Endometrium (tissue), 2 donors: ENCODE results near the gene CTDSPL2.
"Not testable (repeated sequence)": the region's sequence is repeated elsewhere in the genome, so short reads cannot be mapped to it uniquely, and the experiment has no call there.

Experiments used
- FAIRE-seq: peaks from 2 replicates; lab custom pipeline; 2012; peaks lifted over from hg19 to GRCh38; lab: Jason Lieb, UNC
- donor health status: control.
- donor health status: control.

CTDSPL2 gene

DNA sequence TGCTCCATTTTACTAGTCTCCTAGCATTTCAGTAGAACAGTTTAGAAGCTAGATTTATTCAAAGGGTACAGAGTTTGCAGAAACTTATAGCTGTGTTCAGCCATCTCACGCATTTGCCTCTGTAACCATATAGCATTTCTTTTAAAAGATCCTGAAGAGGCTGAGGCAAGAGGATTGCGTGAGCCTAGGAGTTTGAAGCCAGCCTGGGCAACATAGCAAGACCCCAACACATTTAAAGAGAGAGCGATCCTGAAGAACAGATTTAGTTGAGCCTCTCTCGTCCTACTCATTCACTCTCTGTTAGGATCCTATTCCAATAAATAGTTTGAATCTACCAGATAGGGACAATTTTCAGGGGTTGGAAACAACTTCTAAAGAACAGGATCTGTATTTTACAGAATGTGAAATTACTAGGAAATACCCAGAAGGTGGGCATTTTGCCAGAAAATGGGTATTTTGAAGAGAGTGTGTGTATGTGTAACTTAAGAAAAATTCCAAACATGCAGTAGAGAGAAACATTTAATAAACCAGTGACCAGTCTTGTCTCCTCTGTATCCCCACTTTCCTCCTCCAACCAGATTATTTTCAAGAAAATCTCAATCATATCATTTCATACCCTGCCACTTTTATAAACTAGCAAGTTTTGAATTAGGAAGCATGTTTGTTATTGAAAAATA, 114.0 kb downstream of the CTDSPL2 start:
- FAIRE-seq: no peak

DNA sequence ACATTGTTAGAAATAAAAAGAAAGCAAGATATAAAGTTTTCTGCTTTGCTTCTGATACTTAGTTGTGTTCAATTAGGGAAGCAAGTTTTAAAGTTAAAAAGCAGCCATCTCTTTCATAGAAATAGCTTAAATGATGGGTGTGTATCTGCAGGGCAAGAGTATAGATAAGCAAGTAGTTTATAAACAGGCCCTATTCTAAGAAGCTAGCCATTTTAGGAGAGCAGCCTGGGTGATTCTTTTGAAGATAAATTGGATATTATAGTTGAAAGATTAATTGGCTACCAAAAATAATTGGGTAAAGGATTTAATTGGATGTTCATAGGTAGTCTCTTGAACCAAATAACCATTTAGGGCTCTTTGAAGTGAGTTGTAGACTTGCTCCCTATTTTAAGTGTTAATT, 115.2 kb downstream of the CTDSPL2 start:
- FAIRE-seq: no peak

DNA sequence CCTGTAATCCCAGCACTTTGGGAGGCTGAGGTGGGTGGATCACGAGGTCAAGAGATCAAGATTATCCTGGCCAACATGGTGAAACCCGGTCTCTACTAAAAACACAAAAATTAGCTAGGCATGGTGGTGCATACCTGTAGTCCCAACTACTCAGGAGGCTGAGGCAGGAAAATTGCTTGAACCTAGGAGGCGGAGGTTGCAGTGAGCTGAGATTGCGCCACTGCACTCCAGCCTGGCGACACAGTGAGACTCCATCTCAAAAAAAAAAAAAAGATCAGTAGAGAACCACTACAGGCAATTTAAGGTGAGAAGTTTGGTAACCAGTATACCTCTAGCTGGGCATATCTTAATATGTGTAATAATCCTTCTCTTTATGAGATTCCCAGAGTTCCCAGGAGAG, 117.3 kb downstream of the CTDSPL2 start:
- FAIRE-seq: not testable (repeated sequence)

GRCh38 chr15:44545913-44546802, 118.7 kb downstream of the CTDSPL2 start:
- no peak for FAIRE-seq

DNA sequence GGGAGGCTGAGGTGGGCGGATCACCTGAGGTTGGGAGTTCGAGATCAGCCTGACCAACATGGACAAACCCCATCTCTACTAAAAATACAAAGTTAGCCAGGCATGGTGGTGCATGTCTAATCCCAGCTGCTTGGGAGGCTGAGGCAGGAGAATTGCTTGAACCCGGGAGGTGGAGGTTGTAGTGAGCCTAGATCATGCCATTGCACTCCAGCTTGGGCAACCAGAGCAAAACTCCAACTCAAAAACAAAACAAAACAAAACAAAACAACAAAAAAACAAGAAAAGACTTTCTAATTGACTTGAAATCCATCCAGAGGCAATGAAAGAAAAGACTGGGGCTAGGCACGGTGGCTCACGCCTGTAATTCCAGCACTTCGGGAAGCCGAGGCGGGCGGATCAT, 121.7 kb downstream of the CTDSPL2 start:
- FAIRE-seq: not testable (repeated sequence)

DNA sequence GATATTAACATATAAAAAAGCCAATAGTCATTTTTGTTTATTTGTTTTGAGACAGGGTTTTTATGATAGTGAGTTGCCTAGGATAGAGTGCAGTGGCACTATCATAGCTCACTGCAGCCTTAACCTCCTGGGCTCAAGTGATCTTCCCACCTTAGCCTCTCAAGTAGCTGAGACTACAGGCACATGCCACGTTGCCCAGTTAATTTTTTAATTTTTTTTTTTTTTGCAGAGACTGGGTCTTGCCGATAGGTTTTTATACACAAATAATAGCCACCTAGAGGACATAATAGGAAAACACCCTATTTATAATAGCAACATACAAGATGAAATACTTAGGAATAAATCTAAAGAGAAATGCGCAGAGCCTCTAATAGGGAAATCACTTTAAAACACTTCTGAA, 122.8 kb downstream of the CTDSPL2 start:
- FAIRE-seq: no peak

GRCh38 chr15:44550734-44551133, 123.3 kb downstream of the CTDSPL2 start:
- FAIRE-seq: no peak

GRCh38 chr15:44554934-44555723, 127.7 kb downstream of the CTDSPL2 start:
- no peak for FAIRE-seq

- not testable (repeated sequence) for FAIRE-seq
These were observed 133.5 kb downstream of the CTDSPL2 start for GRCh38 chr15:44560926-44561325.

- FAIRE-seq: no peak
These were observed 138.1 kb downstream of the CTDSPL2 start for GRCh38 chr15:44565387-44566154.

- no peak for FAIRE-seq
These were observed 138.7 kb downstream of the CTDSPL2 start for GRCh38 chr15:44566155-44566540.

GRCh38 chr15:44568338-44568737, 140.9 kb downstream of the CTDSPL2 start:
- FAIRE-seq: no peak

DNA sequence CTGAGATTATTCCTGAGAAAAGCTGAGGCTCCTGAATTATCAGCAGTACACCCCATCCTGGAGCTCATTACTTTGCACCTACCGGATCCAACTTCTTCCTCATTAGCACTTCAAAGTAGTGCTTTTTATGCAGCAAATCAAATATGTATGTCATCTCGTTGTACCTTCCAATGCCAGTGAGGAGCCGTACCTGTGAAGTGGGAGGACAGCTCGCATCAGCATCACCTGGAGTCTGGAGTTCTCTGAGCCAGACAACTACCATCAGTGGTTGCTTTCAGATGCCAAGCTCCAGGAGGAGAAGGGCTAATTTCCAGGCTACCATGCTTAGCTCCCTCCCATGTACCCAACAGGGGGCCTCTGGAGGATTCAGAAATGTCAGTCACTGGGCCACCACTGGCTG, 141.9 kb downstream of the CTDSPL2 start:
- FAIRE-seq: no peak

GRCh38 chr15:44570361-44570760, 142.9 kb downstream of the CTDSPL2 start:
- FAIRE-seq: no peak

GRCh38 chr15:44573386-44573785, 146.0 kb downstream of the CTDSPL2 start:
- no peak for FAIRE-seq

DNA sequence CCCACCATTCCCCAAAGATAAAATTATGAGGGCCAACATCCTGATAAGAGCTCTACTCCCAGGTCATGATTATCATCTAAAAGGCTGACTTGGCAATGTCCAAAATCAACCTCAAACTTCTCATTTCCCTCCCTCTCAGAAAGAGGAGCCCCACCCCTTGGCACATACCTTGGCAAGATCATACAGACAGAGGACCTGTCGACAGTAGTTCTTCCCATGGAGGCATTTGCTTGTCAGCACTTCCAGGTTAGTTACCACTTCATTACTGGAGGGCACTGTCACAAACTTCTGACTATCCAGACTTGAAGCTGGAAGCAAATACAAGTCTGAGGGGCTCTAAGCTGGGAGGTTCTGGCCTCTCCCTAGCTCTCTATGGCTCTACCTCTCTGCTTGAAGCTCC, 147.3 kb downstream of the CTDSPL2 start:
- FAIRE-seq: no peak
